ENCODE measurements around the gene CORIN. TPM values are rescaled to one million over a fixed set of nuclear protein-coding genes. Genes with fewer than 3 reads are reported as not detected.

The CORIN gene
- total and polyA plus RNA-seq, 12 donors, result 0.10 to 1.1 (median 0.41) TPM; not detected in 2

DNA sequence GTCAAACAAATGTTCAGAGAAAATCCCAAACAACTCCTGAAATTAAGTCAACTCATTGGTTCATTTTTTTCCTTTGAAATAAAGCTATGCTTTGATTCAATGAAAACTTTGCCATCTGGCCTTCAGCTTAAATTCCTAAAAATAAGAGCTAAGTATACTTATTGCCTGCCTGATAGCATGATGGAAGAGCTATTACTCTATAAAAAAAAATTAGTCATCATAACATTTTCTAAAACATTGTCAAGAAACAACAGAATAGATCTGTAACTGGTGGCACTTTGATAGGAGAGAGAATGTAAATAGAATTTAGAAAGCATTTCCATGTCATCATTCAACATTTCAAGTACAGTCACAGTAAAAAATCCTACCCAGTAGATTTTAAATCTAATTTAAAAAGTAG is 136.6 kb downstream of the CORIN start:
- H3K36me3 ChIP-seq (replicated peaks in 1 of 2), result no peaks in the 10 kb centered on the region
- no peaks in the 10 kb centered on the region for H3K9me3 ChIP-seq (replicated peaks in 1 of 3)
- no peak for DNase-seq
- H3K27ac ChIP-seq, result no peak overlapping the region
- intact Hi-C loops (cut with DNase I), result no loop called here
- H3K27me3 ChIP-seq, result peaks cover 21% of the 10 kb centered on the region
- TF ChIP-seq, protein P1, sequence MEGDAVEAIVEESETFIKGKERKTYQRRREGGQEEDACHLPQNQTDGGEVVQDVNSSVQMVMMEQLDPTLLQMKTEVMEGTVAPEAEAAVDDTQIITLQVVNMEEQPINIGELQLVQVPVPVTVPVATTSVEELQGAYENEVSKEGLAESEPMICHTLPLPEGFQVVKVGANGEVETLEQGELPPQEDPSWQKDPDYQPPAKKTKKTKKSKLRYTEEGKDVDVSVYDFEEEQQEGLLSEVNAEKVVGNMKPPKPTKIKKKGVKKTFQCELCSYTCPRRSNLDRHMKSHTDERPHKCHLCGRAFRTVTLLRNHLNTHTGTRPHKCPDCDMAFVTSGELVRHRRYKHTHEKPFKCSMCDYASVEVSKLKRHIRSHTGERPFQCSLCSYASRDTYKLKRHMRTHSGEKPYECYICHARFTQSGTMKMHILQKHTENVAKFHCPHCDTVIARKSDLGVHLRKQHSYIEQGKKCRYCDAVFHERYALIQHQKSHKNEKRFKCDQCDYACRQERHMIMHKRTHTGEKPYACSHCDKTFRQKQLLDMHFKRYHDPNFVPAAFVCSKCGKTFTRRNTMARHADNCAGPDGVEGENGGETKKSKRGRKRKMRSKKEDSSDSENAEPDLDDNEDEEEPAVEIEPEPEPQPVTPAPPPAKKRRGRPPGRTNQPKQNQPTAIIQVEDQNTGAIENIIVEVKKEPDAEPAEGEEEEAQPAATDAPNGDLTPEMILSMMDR (IDR thresholded peaks at IDR 0.05), result no peak
- TF ChIP-seq POLR2A (IDR thresholded peaks at IDR 0.05), result no peak
- H3K4me3 ChIP-seq, result no peak overlapping the region
- H3K4me1 ChIP-seq (replicated peaks in 1 of 2), result no peaks in the 10 kb centered on the region

DNA sequence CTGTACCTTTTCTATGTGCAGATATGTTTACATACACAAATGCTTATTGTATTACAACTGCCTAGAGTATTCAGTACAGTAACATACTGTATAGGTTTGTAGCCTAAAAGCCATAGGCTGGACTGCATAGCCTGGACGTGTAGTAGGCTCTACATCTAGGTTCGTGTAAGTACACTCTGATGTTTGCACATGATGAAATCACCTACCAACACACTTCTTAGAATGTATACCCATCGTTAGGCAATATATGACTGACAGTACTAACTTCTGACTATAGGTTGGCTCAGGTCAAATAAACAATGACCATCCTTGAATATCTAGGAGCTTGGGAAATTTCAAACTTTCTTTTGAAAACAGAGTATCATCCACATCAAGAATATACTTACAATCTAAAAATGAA is 139.0 kb downstream of the CORIN start:
- peaks cover 21% of the 10 kb centered on the region for H3K27me3 ChIP-seq
- TF ChIP-seq, protein P1 (IDR thresholded peaks at IDR 0.05), result no peak
- no peak for TF ChIP-seq POLR2A (IDR thresholded peaks at IDR 0.05)
- 62 to 84% (median 73%) methylated on average over 3 of the region's 3 CpGs for WGBS, 4 donors
- no peak for DNase-seq
- H3K9me3 ChIP-seq (replicated peaks in 1 of 3), result no peaks in the 10 kb centered on the region
- H3K4me1 ChIP-seq (replicated peaks in 1 of 2), result no peaks in the 10 kb centered on the region
- H3K4me3 ChIP-seq, result no peak overlapping the region
- H3K36me3 ChIP-seq (replicated peaks in 1 of 2), result no peaks in the 10 kb centered on the region
- H3K27ac ChIP-seq, result no peak overlapping the region
- intact Hi-C loops (cut with DNase I), result no loop called here

DNA sequence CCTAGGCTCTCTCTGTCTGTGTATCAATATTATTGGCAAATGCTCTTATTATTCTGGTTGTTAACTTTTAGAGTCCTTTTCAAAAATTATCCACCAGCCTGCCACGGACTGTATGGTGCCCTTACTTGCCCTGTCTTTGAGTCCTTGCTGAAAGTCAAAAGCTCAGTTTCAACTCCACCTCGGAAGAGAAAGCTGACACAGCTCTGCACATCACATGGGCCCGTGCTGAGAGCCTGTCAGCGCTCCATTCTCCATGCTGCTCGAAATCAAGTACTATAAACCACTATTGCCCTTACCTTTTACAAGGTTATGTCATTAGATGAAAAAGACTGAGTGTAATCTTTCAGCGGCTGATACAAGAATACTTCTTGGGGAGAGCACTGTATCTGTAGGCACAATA is 141.0 kb downstream of the CORIN start:
- 77 to 83% (median 79%) methylated on average over 6 of the region's 6 CpGs for whole genome bisulfite sequencing, 4 donors
- Histone ChIP-seq H3K4me3 (no peak overlapping the region), H3K9me3 (replicated peaks in 1 of 3) (no peaks in the 10 kb centered on the region), H3K4me1 (replicated peaks in 1 of 2) (no peaks in the 10 kb centered on the region), H3K27ac (no peak overlapping the region), H3K27me3 (peaks cover 13% of the 10 kb centered on the region), H3K36me3 (replicated peaks in 1 of 2) (no peaks in the 10 kb centered on the region)
- no peak for TF ChIP-seq POLR2A (IDR thresholded peaks at IDR 0.05)
- TF ChIP-seq, protein P1 (IDR thresholded peaks at IDR 0.05), result no peak
- no peak for DNase-seq
- intact Hi-C loops (cut with DNase I), result no loop called here

DNA sequence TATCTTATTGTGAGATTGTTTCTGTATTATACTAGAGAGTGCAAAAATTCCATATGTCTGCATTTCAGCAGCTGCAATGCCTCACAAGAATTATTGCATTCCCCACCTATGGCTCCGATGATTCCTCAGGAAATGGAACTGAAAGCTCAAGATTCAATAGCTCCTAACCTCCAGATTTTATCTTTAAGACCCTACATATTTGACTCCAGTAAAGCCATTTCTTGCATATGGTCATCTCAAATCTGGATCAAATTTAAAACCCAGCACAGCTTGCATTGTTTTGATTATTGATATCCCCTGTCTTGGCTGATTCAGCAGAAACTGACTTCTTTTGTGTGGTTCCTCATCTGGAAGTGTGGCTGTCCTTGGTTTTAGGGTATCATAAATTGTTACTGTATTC is 142.6 kb downstream of the CORIN start:
- H3K27me3 ChIP-seq, result peaks cover 10% of the 10 kb centered on the region
- DNase-seq, result no peak
- no peaks in the 10 kb centered on the region for H3K4me1 ChIP-seq (replicated peaks in 1 of 2)
- TF ChIP-seq, protein P1 (IDR thresholded peaks at IDR 0.05), result no peak
- TF ChIP-seq POLR2A (IDR thresholded peaks at IDR 0.05), result no peak
- H3K4me3 ChIP-seq, result no peak overlapping the region
- no peaks in the 10 kb centered on the region for H3K36me3 ChIP-seq (replicated peaks in 1 of 2)
- WGBS, 4 donors, result 50 to 71% (median 58%) methylated on average over 1 of the region's 1 CpG
- H3K27ac ChIP-seq, result no peak overlapping the region
- intact Hi-C loops (cut with DNase I), result no loop called here
- H3K9me3 ChIP-seq (replicated peaks in 1 of 3), result no peaks in the 10 kb centered on the region
